Chondrocyte (in vitro differentiated cells): ENCODE data around the gene HPS1. TPM values are rescaled to one million over a fixed set of nuclear protein-coding genes. Genes with fewer than 3 reads are reported as not detected.

Experiments used
- DNase-seq: peaks from one replicate; pipeline ENCODE4 v3.0.0; 2021; ENCODE audit warnings: mixed read lengths, low spot score
- H3K27ac Mint-ChIP-seq: one replicate; pipeline ENCODE4 v1.8.0; 2021; ENCODE audit warnings: mild to moderate bottlenecking, moderate library complexity, mixed read lengths; ENCODE audit not compliant: unreplicated experiment
- H3K27me3 Mint-ChIP-seq: 2 replicates; pipeline ENCODE4 v1.8.0; 2021; ENCODE audit warnings: low read depth, mixed read lengths
- H3K36me3 Mint-ChIP-seq: 2 replicates; pipeline ENCODE4 v1.8.0; 2021; ENCODE audit warnings: low read depth, mixed read lengths
- H3K4me1 Mint-ChIP-seq: 2 replicates; pipeline ENCODE4 v1.8.0; 2021; ENCODE audit warnings: low read depth, mild to moderate bottlenecking, mixed read lengths
- H3K4me3 Mint-ChIP-seq: one replicate; pipeline ENCODE4 v1.8.0; 2021; ENCODE audit warnings: mild to moderate bottlenecking, moderate library complexity, mixed read lengths; ENCODE audit not compliant: unreplicated experiment
- H3K9me3 Mint-ChIP-seq: 2 replicates; pipeline ENCODE4 v1.8.0; 2021; ENCODE audit warnings: low read depth, mixed read lengths
- CTCF ChIP-seq: fragments of 200-600 bp; sonication (generic); IDR thresholded peaks from 2 replicates; pipeline ENCODE4 v1.5.0; 2021; ENCODE audit warnings: antibody characterized with exemption, mild to moderate bottlenecking, moderate library complexity
- total RNA-seq: library from RNA; stranded (reverse); gene quantifications from 3 replicates; pipeline ENCODE4 v1.2.1, GENCODE V29; 2021

HPS1 gene
- total RNA-seq, 1 donor from 2014 or later = 50.5 TPM

DNA sequence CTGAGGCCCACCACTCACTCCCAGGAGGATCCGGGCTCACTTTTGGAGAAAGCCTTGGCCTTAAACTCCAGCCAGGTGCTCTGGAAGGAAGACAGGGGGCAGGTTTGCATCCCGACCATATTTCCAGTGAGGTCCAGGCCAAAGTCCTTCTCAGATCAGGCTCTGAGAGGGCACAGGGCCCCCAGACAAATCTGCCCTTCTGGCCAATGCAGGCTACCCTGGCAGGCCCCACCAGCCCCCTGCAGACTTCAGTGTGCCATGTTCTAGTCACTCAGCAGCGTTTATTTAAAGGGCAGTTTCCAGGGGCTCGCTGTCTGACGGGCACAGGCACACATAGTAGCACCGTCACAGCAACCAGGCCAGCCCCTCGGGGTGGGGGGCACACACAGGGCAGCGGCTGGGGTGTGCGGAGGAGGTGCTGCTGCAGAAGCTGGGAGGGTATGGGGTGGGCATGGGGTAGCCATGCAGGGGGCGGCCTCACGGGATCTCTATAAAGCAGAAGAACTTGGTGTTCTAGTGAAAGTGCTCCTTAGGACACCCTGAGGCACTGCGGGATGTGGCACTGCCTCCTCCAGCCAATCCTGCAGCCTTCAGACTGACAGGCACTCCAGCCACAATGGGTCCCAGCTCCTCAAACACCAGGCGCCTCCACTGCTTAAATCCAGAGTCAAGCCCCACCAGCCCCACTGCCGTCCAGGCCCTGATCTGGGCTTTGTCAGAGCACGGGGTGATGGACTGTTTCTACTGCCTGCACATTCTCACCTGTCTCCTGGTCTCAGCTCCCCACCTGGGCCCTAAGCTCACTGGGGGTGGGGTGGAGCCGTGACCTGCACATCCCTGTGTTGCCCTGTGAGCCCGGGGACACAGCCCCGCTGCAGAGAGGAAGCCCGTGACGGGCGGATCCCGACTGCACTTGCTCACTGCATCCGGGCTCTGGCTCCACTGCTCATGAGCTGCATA lies 22.2 kb downstream of the HPS1 start:
- Mint-ChIP-seq H3K9me3 (no peaks in the 10 kb centered on the region), H3K27ac (no peak overlapping the region), H3K27me3 (no peaks in the 10 kb centered on the region), H3K4me3 (no peak overlapping the region), H3K4me1 (no peaks in the 10 kb centered on the region), H3K36me3 (peaks cover 8% of the 10 kb centered on the region)
- TF ChIP-seq CTCF = no peak
- DNase-seq = no peak

GRCh38 chr10:98423691-98424120 lies 23.0 kb downstream of the HPS1 start:
- Mint-ChIP-seq H3K4me1 (no peaks in the 10 kb centered on the region), H3K27ac (no peak overlapping the region)
- peak; percentile 48 for TF ChIP-seq CTCF

DNA sequence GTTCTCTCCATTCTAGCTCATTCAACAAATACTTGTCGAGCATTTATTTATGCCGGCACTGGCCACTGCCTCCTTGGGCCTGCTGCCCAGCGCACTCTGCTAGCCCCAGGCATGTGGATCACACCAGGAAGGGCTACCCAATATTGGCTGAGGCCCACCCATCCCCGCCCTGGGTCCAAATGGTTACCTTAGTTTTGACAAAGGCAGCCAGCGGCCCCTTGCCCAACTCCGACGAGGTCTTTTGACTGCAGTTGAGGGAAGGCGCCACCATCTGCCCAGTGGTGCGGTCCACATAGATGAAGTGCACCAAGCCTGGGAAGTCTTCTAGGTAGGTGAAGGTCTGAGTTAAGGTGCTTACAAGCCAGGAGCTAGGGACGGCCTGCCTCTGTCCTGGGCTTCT lies 24.6 kb downstream of the HPS1 start:
- no peak overlapping the region for H3K4me3 Mint-ChIP-seq
- H3K4me1 Mint-ChIP-seq = no peaks in the 10 kb centered on the region
- no peaks in the 10 kb centered on the region for H3K27me3 Mint-ChIP-seq
- peaks cover 8% of the 10 kb centered on the region for H3K36me3 Mint-ChIP-seq
- TF ChIP-seq CTCF = no peak
- no peaks in the 10 kb centered on the region for H3K9me3 Mint-ChIP-seq
- no peak overlapping the region for H3K27ac Mint-ChIP-seq
- DNase-seq = no peak

More at GRCh38 chr10:98423691-98424120, 23.0 kb downstream of the HPS1 start:
- Mint-ChIP-seq H3K36me3 (peaks cover 11% of the 10 kb centered on the region), H3K27me3 (no peaks in the 10 kb centered on the region), H3K9me3 (no peaks in the 10 kb centered on the region), H3K4me3 (no peak overlapping the region)
- no peak for DNase-seq

DNA sequence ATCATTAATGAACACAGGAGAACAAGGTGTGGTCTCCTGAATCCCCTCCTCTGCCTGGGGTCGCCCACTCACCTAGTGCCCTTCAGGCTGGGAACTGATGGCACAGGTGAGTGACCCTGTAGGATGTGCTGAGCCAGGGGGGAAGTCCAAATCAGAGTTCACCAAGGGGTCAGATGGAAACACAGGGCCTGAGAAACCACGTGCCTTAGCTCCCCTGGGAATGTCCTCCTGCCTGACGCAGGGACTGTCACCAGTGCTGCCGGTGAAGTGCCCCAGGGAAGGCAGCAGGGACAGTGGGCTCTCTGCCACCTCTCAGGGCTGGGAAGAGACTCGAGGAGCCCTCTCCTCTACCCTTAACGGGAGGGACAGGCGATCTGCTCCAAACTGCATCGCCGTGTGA lies 25.9 kb downstream of the HPS1 start:
- Mint-ChIP-seq H3K4me1 (peaks cover 5% of the 10 kb centered on the region), H3K27ac (no peak overlapping the region), H3K27me3 (no peaks in the 10 kb centered on the region), H3K9me3 (no peaks in the 10 kb centered on the region), H3K4me3 (no peak overlapping the region), H3K36me3 (peaks cover 6% of the 10 kb centered on the region)
- no peak for DNase-seq
- no peak for TF ChIP-seq CTCF

GRCh38 chr10:98419469-98420261 lies 27.1 kb downstream of the HPS1 start:
- no peaks in the 10 kb centered on the region for H3K27me3 Mint-ChIP-seq
- H3K9me3 Mint-ChIP-seq = no peaks in the 10 kb centered on the region
- H3K4me3 Mint-ChIP-seq = no peak overlapping the region
- H3K36me3 Mint-ChIP-seq = peaks cover 6% of the 10 kb centered on the region
- no peak overlapping the region for H3K27ac Mint-ChIP-seq
- peaks cover 15% of the 10 kb centered on the region for H3K4me1 Mint-ChIP-seq
- DNase-seq = no peak
- no peak for TF ChIP-seq CTCF
